HUES48 (cell line): ENCODE results near the gene TMED9.

Experiments used
- H3K27ac ChIP-seq: one replicate; pipeline ENCODE4 v1.7.0; 2013; ENCODE audit warnings: low read depth, low read length, inconsistent platforms
- H3K27me3 ChIP-seq: 2 replicates; pipeline ENCODE4 v1.6.1; 2013; ENCODE audit warnings: mild to moderate bottlenecking, low read length; ENCODE audit not compliant: control insufficient read depth, insufficient read depth
- H3K36me3 ChIP-seq: 2 replicates; pipeline ENCODE4 v1.6.1; 2013; ENCODE audit warnings: low read length; ENCODE audit not compliant: control insufficient read depth, insufficient read depth
- H3K4me1 ChIP-seq: 2 replicates; pipeline ENCODE4 v1.6.1; 2013; ENCODE audit warnings: mild to moderate bottlenecking, low read length; ENCODE audit not compliant: control insufficient read depth, insufficient read depth
- H3K4me3 ChIP-seq: 2 replicates; pipeline ENCODE4 v1.5.1; 2013; ENCODE audit warnings: mild to moderate bottlenecking, low read depth, low read length
- H3K9ac ChIP-seq: 2 replicates; pipeline ENCODE4 v1.6.1; 2013; ENCODE audit warnings: mild to moderate bottlenecking, low read depth, low read length, moderate library complexity
- H3K9me3 ChIP-seq: 2 replicates; pipeline ENCODE4 v1.6.1; 2013; ENCODE audit warnings: low read length; ENCODE audit not compliant: control insufficient read depth, insufficient read depth

Gene TMED9

DNA sequence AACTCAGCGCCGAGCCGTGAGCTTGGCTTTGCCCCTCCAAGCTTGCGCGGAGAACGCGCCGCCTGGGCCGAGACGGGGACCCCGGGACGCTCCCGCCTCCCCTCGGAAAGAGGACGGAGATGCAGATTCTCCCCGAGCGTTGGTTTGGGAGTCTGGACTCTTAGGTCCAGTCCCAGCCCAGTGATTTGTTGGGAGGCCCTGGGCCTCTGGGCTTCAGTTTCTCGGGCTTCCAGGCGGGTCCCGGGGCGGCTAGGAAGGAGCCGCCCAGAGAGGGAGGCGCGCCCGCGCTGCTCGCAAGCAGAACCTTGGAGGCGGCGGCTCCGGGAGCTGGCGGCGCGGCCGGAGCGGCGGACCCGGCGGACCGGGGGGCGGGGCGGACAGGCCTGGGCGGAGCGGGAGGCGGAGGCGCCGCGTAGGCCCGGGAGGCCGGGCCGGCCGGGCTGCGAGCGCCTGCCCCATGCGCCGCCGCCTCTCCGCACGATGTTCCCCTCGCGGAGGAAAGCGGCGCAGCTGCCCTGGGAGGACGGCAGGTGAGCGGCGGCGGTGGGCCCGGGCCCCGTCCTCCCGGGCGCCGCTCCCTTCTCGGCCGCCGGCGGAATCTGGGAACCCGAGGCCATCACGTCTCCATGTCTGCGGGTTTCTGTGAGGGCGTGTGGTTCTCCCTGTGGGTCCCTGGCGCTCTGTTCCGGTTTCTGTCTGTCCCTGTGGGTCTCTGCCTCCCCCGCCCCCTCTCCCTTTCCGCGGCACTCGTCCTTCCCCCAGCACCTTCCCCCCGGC lies 7.9 kb downstream of the TMED9 start, which contains the start of gene B4GALT7:
TSS of gene B4GALT7 (plus strand) at position 402 of the 777 bp plus-strand sequence. CDS start at position 481, 79 bp downstream.
- Histone ChIP-seq H3K27ac (peak within 1 kb of the TSS; percentile 61), H3K4me3 (peak within 1 kb of the TSS; percentile 86), H3K9me3 (no peaks in the 10 kb centered on the region), H3K4me1 (peaks cover 5% of the 10 kb centered on the region; the same call in 1 of the 2 replicates), H3K27me3 (no peaks in the 10 kb centered on the region), H3K9ac (peak within 1 kb of the TSS; percentile 83), H3K36me3 (peaks cover 20% of the 10 kb centered on the region)

GRCh38 chr5:177600508-177601018 lies 8.6 kb downstream of the TMED9 start:
- peaks cover 5% of the 10 kb centered on the region; the same call in 1 of the 2 replicates for H3K4me1 ChIP-seq
- H3K27ac ChIP-seq, result peak overlapping the region; percentile 61
- no peaks in the 10 kb centered on the region for H3K9me3 ChIP-seq
- H3K36me3 ChIP-seq, result peaks cover 14% of the 10 kb centered on the region
- peak overlapping the region; percentile 83 for H3K9ac ChIP-seq
- H3K4me3 ChIP-seq, result peak overlapping the region; percentile 86
- no peaks in the 10 kb centered on the region for H3K27me3 ChIP-seq

GRCh38 chr5:177601126-177601525 lies 9.1 kb downstream of the TMED9 start:
- no peaks in the 10 kb centered on the region for H3K9me3 ChIP-seq
- H3K4me1 ChIP-seq, result peaks cover 5% of the 10 kb centered on the region; the same call in 1 of the 2 replicates
- H3K36me3 ChIP-seq, result peaks cover 8% of the 10 kb centered on the region; the same call in 1 of the 2 replicates
- H3K4me3 ChIP-seq, result peak overlapping the region; percentile 86; the same call in 1 of the 2 replicates
- no peaks in the 10 kb centered on the region for H3K27me3 ChIP-seq
- H3K27ac ChIP-seq, result no peak overlapping the region
- no peak overlapping the region for H3K9ac ChIP-seq

DNA sequence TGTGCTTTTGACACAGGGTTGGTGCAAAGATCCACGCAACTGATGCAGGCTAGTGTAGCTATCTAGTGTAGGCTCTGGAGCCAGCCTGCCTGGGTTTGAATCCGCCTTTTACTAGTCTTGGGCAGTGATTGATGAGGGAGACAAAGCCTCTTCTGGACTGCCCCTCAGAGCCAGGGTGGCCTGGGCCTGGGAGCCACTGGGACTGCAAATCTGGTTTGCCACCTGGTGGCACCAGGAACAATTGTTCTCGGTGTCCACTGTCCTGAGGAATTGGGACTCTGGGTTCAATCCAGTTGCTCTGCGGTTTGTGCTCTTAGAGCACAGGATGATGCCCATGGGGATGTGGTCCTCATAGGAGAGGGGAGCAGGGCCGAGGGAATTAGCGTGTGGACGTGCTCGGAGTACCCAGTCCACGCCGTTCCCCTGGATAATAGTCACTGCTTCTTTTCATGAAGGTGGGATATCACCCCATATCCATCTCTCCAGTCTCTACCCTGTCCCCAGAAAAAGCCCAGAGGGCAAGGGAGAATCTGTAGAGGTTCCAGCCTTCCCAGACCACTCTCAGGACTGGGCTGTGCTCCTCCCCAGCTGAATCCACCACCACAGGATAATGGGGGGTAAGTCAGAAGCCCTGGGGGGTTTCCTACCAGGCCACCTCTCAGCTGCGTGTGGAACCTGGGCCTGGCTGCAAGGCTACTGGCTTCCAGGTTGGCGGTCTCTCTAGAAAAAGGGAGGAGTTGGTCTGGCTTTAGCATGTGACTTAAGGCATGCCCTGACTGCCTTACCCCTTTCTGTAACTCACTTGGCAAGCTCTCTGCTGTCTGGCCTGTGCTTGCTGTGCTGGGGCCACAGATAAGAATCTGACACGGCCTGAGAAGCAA lies 9.8 kb downstream of the TMED9 start:
- Histone ChIP-seq H3K27me3 (no peaks in the 10 kb centered on the region), H3K36me3 (peaks cover 1% of the 10 kb centered on the region; the same call in 1 of the 2 replicates), H3K9me3 (no peaks in the 10 kb centered on the region), H3K9ac (no peak overlapping the region), H3K27ac (no peak overlapping the region), H3K4me3 (no peak overlapping the region), H3K4me1 (peaks cover 5% of the 10 kb centered on the region; the same call in 1 of the 2 replicates)

- Histone ChIP-seq H3K27ac (no peak overlapping the region), H3K9ac (no peak overlapping the region), H3K36me3 (no peaks in the 10 kb centered on the region; the same call in 1 of the 2 replicates), H3K27me3 (no peaks in the 10 kb centered on the region), H3K4me3 (no peak overlapping the region), H3K9me3 (no peaks in the 10 kb centered on the region), H3K4me1 (peaks cover 9% of the 10 kb centered on the region; the same call in 1 of the 2 replicates)
Measured at GRCh38 chr5:177602458-177602830, 10.4 kb downstream of the TMED9 start.

DNA sequence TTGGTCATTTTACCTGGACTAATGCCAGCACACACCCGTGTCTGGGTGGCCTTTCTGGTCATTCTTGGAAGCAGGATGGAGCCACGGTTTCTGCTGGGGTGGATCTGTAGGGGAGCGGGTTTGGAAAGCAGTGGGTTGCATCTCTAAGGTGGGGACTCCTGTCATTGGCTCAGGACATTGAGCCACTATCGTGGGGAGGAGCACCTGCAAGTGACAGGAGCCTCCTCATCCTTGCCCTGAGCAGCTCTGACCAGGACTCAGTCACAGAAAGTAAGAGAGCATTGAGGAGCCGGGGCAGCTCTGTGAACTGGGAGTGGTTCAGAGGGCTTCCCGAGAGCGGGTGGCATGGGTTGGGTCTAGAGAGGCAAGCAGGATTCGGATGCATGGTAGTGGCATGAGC lies 11.6 kb downstream of the TMED9 start:
- Histone ChIP-seq H3K4me3 (no peak overlapping the region), H3K27ac (no peak overlapping the region), H3K27me3 (no peaks in the 10 kb centered on the region), H3K4me1 (peaks cover 16% of the 10 kb centered on the region), H3K36me3 (no peaks in the 10 kb centered on the region; the same call in 1 of the 2 replicates), H3K9ac (no peak overlapping the region), H3K9me3 (no peaks in the 10 kb centered on the region)

DNA sequence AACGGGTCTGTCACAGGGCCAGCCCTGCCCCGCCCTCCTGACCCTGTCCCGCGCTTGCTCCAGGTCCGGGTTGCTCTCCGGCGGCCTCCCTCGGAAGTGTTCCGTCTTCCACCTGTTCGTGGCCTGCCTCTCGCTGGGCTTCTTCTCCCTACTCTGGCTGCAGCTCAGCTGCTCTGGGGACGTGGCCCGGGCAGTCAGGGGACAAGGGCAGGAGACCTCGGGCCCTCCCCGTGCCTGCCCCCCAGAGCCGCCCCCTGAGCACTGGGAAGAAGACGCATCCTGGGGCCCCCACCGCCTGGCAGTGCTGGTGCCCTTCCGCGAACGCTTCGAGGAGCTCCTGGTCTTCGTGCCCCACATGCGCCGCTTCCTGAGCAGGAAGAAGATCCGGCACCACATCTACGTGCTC lies 12.1 kb downstream of the TMED9 start:
- H3K4me3 ChIP-seq, result no peak overlapping the region
- H3K27me3 ChIP-seq, result no peaks in the 10 kb centered on the region
- peaks cover 16% of the 10 kb centered on the region for H3K4me1 ChIP-seq
- no peaks in the 10 kb centered on the region; the same call in 1 of the 2 replicates for H3K36me3 ChIP-seq
- no peaks in the 10 kb centered on the region for H3K9me3 ChIP-seq
- H3K9ac ChIP-seq, result no peak overlapping the region
- no peak overlapping the region for H3K27ac ChIP-seq

GRCh38 chr5:177604656-177605055 lies 12.7 kb downstream of the TMED9 start:
- Histone ChIP-seq H3K27me3 (no peaks in the 10 kb centered on the region), H3K9ac (no peak overlapping the region), H3K9me3 (no peaks in the 10 kb centered on the region), H3K27ac (no peak overlapping the region), H3K36me3 (peaks cover 5% of the 10 kb centered on the region; the same call in 1 of the 2 replicates), H3K4me1 (peaks cover 16% of the 10 kb centered on the region), H3K4me3 (no peak overlapping the region)

DNA sequence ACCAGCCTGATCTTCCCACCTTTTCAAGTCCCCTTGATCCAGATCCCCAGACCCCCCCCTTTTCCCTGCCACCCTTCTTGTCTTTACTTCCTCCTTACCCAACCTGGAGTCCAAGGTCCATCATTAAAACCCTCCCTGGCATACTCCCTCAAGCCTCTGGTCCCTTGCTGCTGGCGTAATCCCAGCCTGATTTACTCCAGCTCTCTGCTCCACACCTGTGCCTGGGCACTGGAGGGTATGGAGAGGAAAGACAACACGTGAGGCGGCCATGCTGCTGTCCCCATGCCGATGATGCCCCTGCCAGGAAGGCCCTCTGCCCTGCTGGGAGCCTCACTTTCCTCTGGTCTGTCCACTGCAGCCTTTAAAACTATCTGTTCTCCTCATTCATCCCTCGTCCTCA lies 13.1 kb downstream of the TMED9 start:
- Histone ChIP-seq H3K27me3 (no peaks in the 10 kb centered on the region), H3K9me3 (no peaks in the 10 kb centered on the region), H3K9ac (no peak overlapping the region), H3K27ac (no peak overlapping the region), H3K4me3 (no peak overlapping the region), H3K4me1 (peaks cover 16% of the 10 kb centered on the region), H3K36me3 (peaks cover 9% of the 10 kb centered on the region; the same call in 1 of the 2 replicates)

DNA sequence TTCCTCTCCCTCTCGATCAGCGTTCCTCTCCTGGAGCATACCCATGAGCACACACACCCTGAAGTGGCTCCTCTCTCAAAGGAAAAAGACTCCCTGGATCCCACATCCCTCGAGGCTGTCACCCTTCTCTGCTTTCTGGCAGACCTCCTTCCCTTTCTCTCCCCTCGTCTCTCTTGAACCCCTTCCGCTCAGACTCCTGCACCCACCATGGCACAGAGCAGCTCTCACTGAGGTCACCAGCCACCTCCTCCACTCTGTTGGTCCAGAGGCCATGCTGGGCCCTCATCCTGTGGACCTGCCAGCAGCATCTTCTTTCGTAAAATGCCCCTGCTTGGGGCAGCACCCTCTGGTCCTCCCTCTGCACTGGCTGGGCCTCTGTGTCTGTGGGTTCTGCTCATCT lies 13.7 kb downstream of the TMED9 start:
- Histone ChIP-seq H3K9ac (no peak overlapping the region), H3K4me1 (peaks cover 15% of the 10 kb centered on the region), H3K36me3 (peaks cover 9% of the 10 kb centered on the region; the same call in 1 of the 2 replicates), H3K27ac (no peak overlapping the region), H3K9me3 (no peaks in the 10 kb centered on the region), H3K27me3 (no peaks in the 10 kb centered on the region), H3K4me3 (no peak overlapping the region)
